Gastroesophageal sphincter (tissue), 4 donors: ENCODE measurements around the gene SLC35F4. TPM values are rescaled to one million over a fixed set of nuclear protein-coding genes. Genes with fewer than 3 reads are reported as not detected.

Experiments used
- ATAC-seq: fragments of 150-250 bp; one replicate; pipeline ENCODE4 v1.9.1; 2016; ENCODE audit warnings: mild to moderate bottlenecking, moderate library complexity
- H3K27ac ChIP-seq, 4 donors: fragments of 200-600 bp; sonication (generic) in 3 of 4; 1 replicate in 3 of 4; 2 replicates in 1 of 4; pipeline ENCODE4 v1.5.1; 2016 to 2019
- H3K27me3 ChIP-seq: fragments of 200-600 bp; sonication (generic); one replicate; pipeline ENCODE4 v1.5.1; 2019
- H3K36me3 ChIP-seq, 2 donors: fragments of 200-600 bp; sonication (generic); one replicate each; pipeline ENCODE4 v1.5.1; 2019; ENCODE audit warnings: control low read depth in 1 of 2
- H3K4me1 ChIP-seq, 3 donors: fragments of 200-600 bp; sonication (generic); 1 replicate in 2 of 3; 2 replicates in 1 of 3; pipeline ENCODE4 v1.5.1; 2016 to 2019; ENCODE audit warnings: control low read depth in 2 of 3
- H3K4me3 ChIP-seq, 2 donors: fragments of 200-600 bp; sonication (generic); one replicate each; pipeline ENCODE4 v1.5.1; 2019; ENCODE audit warnings: mild to moderate bottlenecking in 1 of 2, moderate library complexity in 1 of 2
- H3K9me3 ChIP-seq, 3 donors: fragments of 200-600 bp; sonication (generic); one replicate each; pipeline ENCODE4 v1.5.1; 2017 to 2019; ENCODE audit warnings: control low read depth in 2 of 3
- EP300 ChIP-seq: sonication (generic); formaldehyde crosslinking; IDR thresholded peaks from one replicate; pipeline ENCODE4 v1.6.1; 2017; ENCODE audit warnings: antibody characterized with exemption, mild to moderate bottlenecking
- POLR2A ChIP-seq, 2 donors: fragments of 450-650 bp; IDR thresholded peaks; one replicate each; pipeline ENCODE4 v1.6.1; 2017; ENCODE audit warnings: antibody characterized with exemption in 2 of 2, mild to moderate bottlenecking in 2 of 2, moderate library complexity in 1 of 2
- POLR2AphosphoS5 ChIP-seq: sonication (generic); formaldehyde crosslinking; IDR thresholded peaks from one replicate; pipeline ENCODE4 v1.6.1; 2017; ENCODE audit warnings: antibody characterized with exemption
- WGBS, 2 donors: methylation state at CpG; one replicate each; pipeline ENCODE4 v1.1.5; 2018; ENCODE audit warnings: low coverage in 1 of 2; 5-methylcytosine and 5-hydroxymethylcytosine counted together
- total RNA-seq, 4 donors: library from RNA; depleted of rRNA; stranded (reverse); fragments of >200 nt; gene quantifications; one replicate each; pipeline ENCODE4 v1.1.0, GENCODE V29; 2016
- TF ChIP-seq, protein P1 (sequence below), 4 experiments: fragments of 200-600 bp in 2 of 4; fragments of 450-650 bp in 2 of 4; sonication (generic) in 1 of 4; IDR thresholded peaks; one replicate each; pipeline ENCODE4 v1.5.1; 2017 to 2019; ENCODE audit warnings: antibody characterized with exemption in 4 of 4, mild to moderate bottlenecking in 2 of 4, moderate library complexity in 2 of 4

Gene SLC35F4
- total RNA-seq, 4 donors from 2014 or later, result not detected

DNA sequence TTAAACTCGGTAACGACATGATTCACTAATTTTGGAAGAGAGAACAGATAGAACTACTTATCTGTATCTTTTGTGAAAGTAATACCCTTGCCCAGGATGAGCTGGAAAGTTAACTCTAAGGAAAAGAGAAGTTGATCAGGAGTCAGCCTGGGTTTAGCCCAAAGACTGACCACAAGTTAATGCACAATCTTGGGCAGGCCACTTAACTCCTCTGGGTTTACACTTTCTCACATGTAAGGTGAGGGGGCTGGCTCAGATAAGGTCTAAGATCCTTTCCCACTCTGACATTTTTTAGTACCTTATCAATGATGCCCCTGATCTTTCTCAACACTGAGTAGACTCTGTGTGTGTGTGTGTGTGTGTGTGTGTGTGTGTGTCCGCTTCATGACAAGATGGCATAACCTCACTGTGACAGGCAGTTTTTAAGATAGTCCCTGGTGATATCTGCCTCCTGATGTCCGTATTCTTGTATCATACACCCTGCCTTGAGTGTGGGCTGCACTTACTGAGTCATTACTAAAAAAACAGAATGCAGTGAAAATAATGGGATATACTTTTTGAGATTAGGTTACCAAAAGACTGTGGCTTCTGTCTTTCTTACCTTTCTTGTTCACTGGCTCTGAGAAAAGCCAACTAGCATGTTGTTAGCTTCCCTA is 316.0 kb downstream of the SLC35F4 start:
- Histone ChIP-seq H3K9me3 (peaks cover 0 to 20% (median 0%) of the 10 kb centered on the region in 3 donors), H3K36me3 (no peaks in the 10 kb centered on the region), H3K4me3 (no peak overlapping the region), H3K27me3 (no peaks in the 10 kb centered on the region), H3K4me1 (no peaks in the 10 kb centered on the region), H3K27ac (no peak overlapping the region)
- 60 to 79% methylated on average over 3 to 4 of the region's 4 CpGs for WGBS, 2 donors
- TF ChIP-seq EP300, result no peak
- no peak for TF ChIP-seq POLR2A (IDR thresholded peaks at IDR 0.05)
- no peak for TF ChIP-seq POLR2AphosphoS5
- TF ChIP-seq, protein P1, sequence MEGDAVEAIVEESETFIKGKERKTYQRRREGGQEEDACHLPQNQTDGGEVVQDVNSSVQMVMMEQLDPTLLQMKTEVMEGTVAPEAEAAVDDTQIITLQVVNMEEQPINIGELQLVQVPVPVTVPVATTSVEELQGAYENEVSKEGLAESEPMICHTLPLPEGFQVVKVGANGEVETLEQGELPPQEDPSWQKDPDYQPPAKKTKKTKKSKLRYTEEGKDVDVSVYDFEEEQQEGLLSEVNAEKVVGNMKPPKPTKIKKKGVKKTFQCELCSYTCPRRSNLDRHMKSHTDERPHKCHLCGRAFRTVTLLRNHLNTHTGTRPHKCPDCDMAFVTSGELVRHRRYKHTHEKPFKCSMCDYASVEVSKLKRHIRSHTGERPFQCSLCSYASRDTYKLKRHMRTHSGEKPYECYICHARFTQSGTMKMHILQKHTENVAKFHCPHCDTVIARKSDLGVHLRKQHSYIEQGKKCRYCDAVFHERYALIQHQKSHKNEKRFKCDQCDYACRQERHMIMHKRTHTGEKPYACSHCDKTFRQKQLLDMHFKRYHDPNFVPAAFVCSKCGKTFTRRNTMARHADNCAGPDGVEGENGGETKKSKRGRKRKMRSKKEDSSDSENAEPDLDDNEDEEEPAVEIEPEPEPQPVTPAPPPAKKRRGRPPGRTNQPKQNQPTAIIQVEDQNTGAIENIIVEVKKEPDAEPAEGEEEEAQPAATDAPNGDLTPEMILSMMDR (IDR thresholded peaks at IDR 0.05), result no peak
- no peak for ATAC-seq

DNA sequence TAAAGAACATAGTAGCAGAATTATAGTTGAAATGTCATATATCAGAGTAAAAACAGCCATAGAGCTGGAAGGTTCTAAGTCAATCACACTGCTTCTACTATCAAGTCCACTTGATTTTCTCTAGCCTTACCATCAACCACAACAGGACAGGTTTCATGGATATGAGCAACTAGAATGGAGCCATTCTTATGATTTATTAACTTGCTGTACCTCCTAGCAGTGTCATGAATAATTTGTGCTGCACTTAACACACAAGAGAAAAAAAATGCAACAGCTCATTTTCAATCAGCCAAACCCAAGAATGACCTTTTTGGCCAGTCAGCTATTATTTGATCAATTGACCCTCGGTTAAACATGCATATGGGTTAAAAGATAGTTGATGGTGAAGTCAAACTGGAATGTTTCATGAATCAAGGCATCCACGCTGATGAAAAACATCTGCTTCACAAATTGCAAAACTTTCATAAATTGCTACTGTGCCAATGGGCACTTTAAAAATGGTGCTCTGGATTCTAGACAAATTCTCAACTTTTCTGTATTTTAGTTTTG is 316.8 kb downstream of the SLC35F4 start:
- Histone ChIP-seq H3K4me3 (no peak overlapping the region), H3K27me3 (no peaks in the 10 kb centered on the region), H3K27ac (no peak overlapping the region), H3K4me1 (no peaks in the 10 kb centered on the region), H3K36me3 (no peaks in the 10 kb centered on the region), H3K9me3 (peaks cover 0 to 12% (median 0%) of the 10 kb centered on the region in 3 donors)
- no peak for ATAC-seq
- 59 to 65% methylated on average over 2 of the region's 2 CpGs for WGBS, 2 donors
- TF ChIP-seq POLR2AphosphoS5, result no peak
- TF ChIP-seq, protein P1 (IDR thresholded peaks at IDR 0.05), result no peak
- TF ChIP-seq POLR2A (IDR thresholded peaks at IDR 0.05), result no peak
- TF ChIP-seq EP300, result no peak

DNA sequence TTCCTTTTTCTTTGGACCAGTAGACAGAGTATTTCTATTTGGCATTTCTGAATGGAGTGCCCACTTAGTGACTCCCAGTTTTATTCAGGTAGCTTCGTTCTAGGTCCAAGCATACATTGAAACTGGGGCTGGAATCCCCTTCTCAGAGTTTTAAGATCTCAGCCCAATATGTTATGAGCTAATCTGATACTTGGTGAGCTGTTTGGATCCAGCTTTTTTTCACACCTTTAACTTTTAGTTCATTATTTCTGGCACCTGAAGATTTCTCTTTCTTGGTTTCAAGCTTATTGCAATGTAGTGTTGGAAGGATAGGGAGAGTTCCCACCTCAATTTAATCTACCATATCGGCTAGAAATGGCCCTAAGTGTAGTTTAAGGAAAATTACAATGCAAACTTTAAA is 318.8 kb downstream of the SLC35F4 start:
- TF ChIP-seq POLR2A (IDR thresholded peaks at IDR 0.05), result no peak
- TF ChIP-seq, protein P1 (IDR thresholded peaks at IDR 0.05), result no peak
- H3K27me3 ChIP-seq, result no peaks in the 10 kb centered on the region
- no peak for ATAC-seq
- no peaks in the 10 kb centered on the region for H3K36me3 ChIP-seq
- no peak overlapping the region for H3K4me3 ChIP-seq
- no peaks in the 10 kb centered on the region for H3K4me1 ChIP-seq
- peaks cover 0 to 14% (median 0%) of the 10 kb centered on the region in 3 donors for H3K9me3 ChIP-seq
- 56 to 84% methylated on average over 1 to 2 of the region's 2 CpGs for WGBS, 2 donors
- no peak overlapping the region for H3K27ac ChIP-seq

DNA sequence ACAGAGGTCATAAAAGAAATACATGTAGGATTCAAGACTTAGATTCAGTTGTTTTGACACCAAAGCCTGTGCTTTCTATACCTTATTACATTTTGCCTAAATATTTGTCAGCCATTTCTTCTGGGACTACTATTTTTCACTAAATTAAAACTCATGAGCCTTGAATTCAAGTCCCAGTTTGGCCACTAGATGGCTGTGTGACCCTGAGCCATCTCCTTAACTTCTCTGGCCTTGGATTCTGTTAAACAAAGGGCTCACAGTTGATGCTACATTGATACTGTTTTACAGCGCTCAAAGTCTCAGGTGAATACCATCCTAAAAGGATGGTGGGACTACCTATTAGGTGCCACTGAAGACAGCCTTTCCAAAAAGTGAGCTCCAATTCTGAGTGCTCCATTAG is 332.7 kb downstream of the SLC35F4 start:
- Histone ChIP-seq H3K27me3 (no peaks in the 10 kb centered on the region), H3K9me3 (peaks cover 0 to 6% (median 0%) of the 10 kb centered on the region in 3 donors), H3K4me1 (no peaks in the 10 kb centered on the region), H3K27ac (no peak overlapping the region), H3K4me3 (no peak overlapping the region), H3K36me3 (no peaks in the 10 kb centered on the region)
- WGBS, 2 donors, result 79 to 100% methylated on average over 1 of the region's 1 CpG
- no peak for ATAC-seq
- TF ChIP-seq EP300 (no peak), POLR2A (IDR thresholded peaks at IDR 0.05) (no peak), POLR2AphosphoS5 (no peak)
- TF ChIP-seq, protein P1 (IDR thresholded peaks at IDR 0.05), result peak in 2 of 4 experiments; percentile 11 to 14

DNA sequence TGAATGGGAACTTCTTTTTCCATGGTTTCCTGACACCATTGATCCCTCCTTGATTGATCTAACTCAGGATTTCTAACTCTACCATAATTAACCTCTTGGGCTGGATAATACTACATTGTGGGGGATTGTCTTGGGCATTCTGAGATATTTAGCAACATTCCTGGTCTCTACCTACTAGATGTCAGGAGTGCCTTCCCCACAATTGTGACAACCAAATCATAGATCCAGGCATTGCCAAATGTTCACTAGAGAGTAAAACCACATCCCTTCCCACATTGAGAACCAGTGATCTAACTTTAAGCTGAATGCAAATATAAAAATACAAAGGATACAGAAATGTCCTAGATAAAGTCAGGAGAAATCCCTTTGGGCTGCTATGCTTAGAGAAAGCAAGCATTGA is 335.3 kb downstream of the SLC35F4 start:
- no peak for TF ChIP-seq EP300
- Histone ChIP-seq H3K27ac (no peak overlapping the region), H3K27me3 (no peaks in the 10 kb centered on the region), H3K36me3 (no peaks in the 10 kb centered on the region), H3K9me3 (peaks cover 0 to 10% (median 0%) of the 10 kb centered on the region in 3 donors), H3K4me3 (no peak overlapping the region), H3K4me1 (no peaks in the 10 kb centered on the region)
- no peak for ATAC-seq
